Transverse colon (tissue), 4 donors: ENCODE measurements around the gene CCDC85C. TPM values are rescaled to one million over a fixed set of nuclear protein-coding genes. Genes with fewer than 3 reads are reported as not detected.
A peak's percentile ranks its signal among the peaks of the same experiment; 100 is the strongest.

Experiments used
- DNase-seq: peaks from one replicate; pipeline ENCODE4 v3.0.0-alpha.2; 2019
- H3K27ac ChIP-seq, 4 donors: fragments of 200-600 bp; sonication (generic); 2 replicates each; pipeline ENCODE4 v1.5.1; 2016 to 2018; ENCODE audit warnings: inconsistent platforms in 4 of 4
- H3K27me3 ChIP-seq: fragments of 200-600 bp; sonication (generic); 2 replicates; pipeline ENCODE4 v1.5.1; 2017; ENCODE audit warnings: inconsistent platforms
- H3K36me3 ChIP-seq, 4 donors: fragments of 200-600 bp; sonication (generic); 2 replicates each; pipeline ENCODE4 v1.5.1; 2017 to 2019; ENCODE audit warnings: inconsistent platforms in 4 of 4
- H3K4me1 ChIP-seq, 4 donors: fragments of 200-600 bp; sonication (generic); 2 replicates each; pipeline ENCODE4 v1.5.1; 2017 to 2020; ENCODE audit warnings: inconsistent platforms in 4 of 4
- H3K4me3 ChIP-seq, 4 donors: fragments of 200-600 bp; sonication (generic); 1 replicate in 1 of 4; 2 replicates in 3 of 4; pipeline versions ENCODE4 v1.5.1 to v1.6.1; 2017 to 2019; ENCODE audit warnings: inconsistent platforms in 4 of 4
- H3K9me3 ChIP-seq, 2 donors: fragments of 200-600 bp; sonication (generic); 2 replicates each; pipeline ENCODE4 v1.5.1; 2017 to 2019; ENCODE audit warnings: inconsistent platforms in 2 of 2
- EP300 ChIP-seq: sonication (generic); formaldehyde crosslinking; IDR thresholded peaks from one replicate; pipeline ENCODE4 v1.6.1; 2017; ENCODE audit warnings: antibody characterized with exemption, low read depth
- POLR2A ChIP-seq: fragments of 450-650 bp; IDR thresholded peaks from one replicate; pipeline ENCODE4 v1.6.1; 2016; ENCODE audit warnings: antibody characterized with exemption, mild to moderate bottlenecking, moderate library complexity
- POLR2AphosphoS5 ChIP-seq, 3 donors: sonication (generic); formaldehyde crosslinking; IDR thresholded peaks; one replicate each; pipeline ENCODE4 v1.6.1; 2016; ENCODE audit warnings: antibody characterized with exemption in 3 of 3
- WGBS, 2 donors: methylation state at CpG; one replicate each; pipeline ENCODE4 v1.1.5; 2018; ENCODE audit warnings: low coverage in 1 of 2; 5-methylcytosine and 5-hydroxymethylcytosine counted together
- in situ Hi-C, 4 donors: fragments of 200-750 bp; cut with MboI; loops; one replicate each; pipeline versions ENCODE4 v1.15.0 to v1.15.1; 2017; ENCODE audit warnings: low sequenced_read_pairs in 3 of 4, low pct_ligation_motif_present in 1 of 4, low pct_unique_long_range_greater_than_20kb in 1 of 4
- intact Hi-C: fragments of 100-400 bp; cut with DNase I; formaldehyde crosslinking; loops from one replicate; pipeline ENCODE4 v1.15.1; 2023; ENCODE audit warnings: low total_unique reads
- total RNA-seq, 4 donors: library from RNA; depleted of rRNA; stranded (reverse); fragments of >200 nt; gene quantifications; one replicate each; pipeline ENCODE4 v1.1.0, GENCODE V29; 2016
- TF ChIP-seq, protein P1 (sequence below), 5 experiments: fragments of 200-600 bp in 3 of 5; fragments of 450-650 bp in 2 of 5; sonication (generic) in 3 of 5; IDR thresholded peaks; 1 replicate in 2 of 5; 2 replicates in 3 of 5; pipeline ENCODE4 v1.5.1; 2016 to 2017; ENCODE audit warnings: antibody characterized with exemption in 5 of 5, inconsistent platforms in 3 of 5, mild to moderate bottlenecking in 2 of 5, moderate library complexity in 1 of 5

Gene CCDC85C
- total RNA-seq, 4 donors from 2014 or later: 19.3 to 55.4 (median 45.7) TPM

DNA sequence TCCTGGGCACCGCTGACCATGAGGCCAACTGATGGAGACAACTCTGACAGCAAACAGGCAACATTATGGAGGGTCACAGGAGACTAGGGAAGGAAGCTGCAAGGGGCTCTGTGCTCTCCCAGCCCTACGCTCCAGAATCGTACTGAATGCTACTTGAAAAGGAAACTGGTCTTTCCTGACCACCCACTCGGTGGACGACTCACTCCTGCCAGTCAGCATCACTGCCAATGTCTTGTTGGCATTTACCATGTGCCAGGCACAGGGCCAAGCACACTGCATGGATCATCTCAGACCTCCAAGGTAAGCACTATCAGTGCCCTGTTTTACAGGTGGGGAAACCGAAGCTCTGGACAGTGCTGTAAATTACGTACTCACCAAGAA, 38.0 kb downstream of the CCDC85C start:
- in situ Hi-C loops: no loop called here
- no peaks in the 10 kb centered on the region for H3K9me3 ChIP-seq
- peaks cover 58 to 95% (median 83%) of the 10 kb centered on the region in 4 donors for H3K4me1 ChIP-seq
- 49% methylated on average over 7 of the region's 7 CpGs; no CpG with 5 or more reads in 1 of the 2 donors for WGBS, 2 donors
- no peaks in the 10 kb centered on the region for H3K27me3 ChIP-seq
- H3K27ac ChIP-seq: peak overlapping the region; percentile 67 to 86 (median 82)
- TF ChIP-seq POLR2A: no peak
- TF ChIP-seq, protein P1, sequence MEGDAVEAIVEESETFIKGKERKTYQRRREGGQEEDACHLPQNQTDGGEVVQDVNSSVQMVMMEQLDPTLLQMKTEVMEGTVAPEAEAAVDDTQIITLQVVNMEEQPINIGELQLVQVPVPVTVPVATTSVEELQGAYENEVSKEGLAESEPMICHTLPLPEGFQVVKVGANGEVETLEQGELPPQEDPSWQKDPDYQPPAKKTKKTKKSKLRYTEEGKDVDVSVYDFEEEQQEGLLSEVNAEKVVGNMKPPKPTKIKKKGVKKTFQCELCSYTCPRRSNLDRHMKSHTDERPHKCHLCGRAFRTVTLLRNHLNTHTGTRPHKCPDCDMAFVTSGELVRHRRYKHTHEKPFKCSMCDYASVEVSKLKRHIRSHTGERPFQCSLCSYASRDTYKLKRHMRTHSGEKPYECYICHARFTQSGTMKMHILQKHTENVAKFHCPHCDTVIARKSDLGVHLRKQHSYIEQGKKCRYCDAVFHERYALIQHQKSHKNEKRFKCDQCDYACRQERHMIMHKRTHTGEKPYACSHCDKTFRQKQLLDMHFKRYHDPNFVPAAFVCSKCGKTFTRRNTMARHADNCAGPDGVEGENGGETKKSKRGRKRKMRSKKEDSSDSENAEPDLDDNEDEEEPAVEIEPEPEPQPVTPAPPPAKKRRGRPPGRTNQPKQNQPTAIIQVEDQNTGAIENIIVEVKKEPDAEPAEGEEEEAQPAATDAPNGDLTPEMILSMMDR (IDR thresholded peaks at IDR 0.05): no peak
- TF ChIP-seq POLR2AphosphoS5 (IDR thresholded peaks at IDR 0.05): no peak
- no peak for TF ChIP-seq EP300
- H3K36me3 ChIP-seq: no peaks in the 10 kb centered on the region
- intact Hi-C loops: no loop called here
- DNase-seq: no peak
- no peak overlapping the region for H3K4me3 ChIP-seq

DNA sequence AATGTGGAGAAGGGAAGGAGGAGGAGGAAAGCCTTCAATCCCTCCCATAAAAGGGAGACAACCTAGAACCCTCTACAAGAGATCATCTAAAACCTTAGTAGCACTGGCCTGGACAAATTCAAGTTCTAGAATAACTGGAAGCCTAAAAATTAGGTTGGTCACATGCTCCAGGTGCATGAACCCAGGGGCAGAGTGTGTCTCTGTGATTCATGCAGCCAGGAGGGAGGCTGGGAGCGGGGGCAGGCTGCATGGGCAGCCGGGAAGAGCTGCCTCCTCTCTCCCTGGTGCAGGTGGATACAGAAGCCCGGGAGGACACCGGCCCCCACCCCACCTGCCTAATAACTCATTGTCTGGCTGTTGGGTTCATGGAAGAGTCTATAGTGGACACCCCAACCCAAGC, 38.6 kb downstream of the CCDC85C start:
- no peaks in the 10 kb centered on the region for H3K27me3 ChIP-seq
- peaks cover 57 to 92% (median 82%) of the 10 kb centered on the region in 4 donors for H3K4me1 ChIP-seq
- peak overlapping the region; percentile 67 to 86 (median 82) for H3K27ac ChIP-seq
- H3K4me3 ChIP-seq: no peak overlapping the region
- no peaks in the 10 kb centered on the region for H3K9me3 ChIP-seq
- intact Hi-C loops: no loop called here
- H3K36me3 ChIP-seq: no peaks in the 10 kb centered on the region
- 78% methylated on average over 4 of the region's 4 CpGs; no CpG with 5 or more reads in 1 of the 2 donors for WGBS, 2 donors
- TF ChIP-seq EP300: no peak
- TF ChIP-seq, protein P1 (IDR thresholded peaks at IDR 0.05): no peak
- no peak for TF ChIP-seq POLR2AphosphoS5 (IDR thresholded peaks at IDR 0.05)
- no peak for TF ChIP-seq POLR2A
- in situ Hi-C loops: no loop called here
- DNase-seq: no peak

DNA sequence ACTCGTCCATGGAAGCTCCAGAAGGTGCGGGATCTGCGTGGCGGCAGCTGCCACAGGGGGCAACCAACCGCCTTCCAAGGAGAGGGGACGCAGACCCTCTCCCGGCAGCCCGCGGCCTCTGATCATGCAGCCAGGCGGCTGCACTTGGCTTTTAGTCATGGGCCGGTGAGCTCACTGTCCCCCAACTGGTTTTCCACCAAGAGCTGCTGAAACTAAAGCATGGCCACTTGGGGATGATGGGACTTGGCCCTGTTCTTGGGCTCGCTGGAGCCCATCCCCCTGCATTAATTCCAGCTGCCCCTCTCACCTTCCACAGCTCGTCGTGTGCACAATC, 39.1 kb downstream of the CCDC85C start:
- no peak for DNase-seq
- peak overlapping the region; percentile 67 to 86 (median 82) for H3K27ac ChIP-seq

DNA sequence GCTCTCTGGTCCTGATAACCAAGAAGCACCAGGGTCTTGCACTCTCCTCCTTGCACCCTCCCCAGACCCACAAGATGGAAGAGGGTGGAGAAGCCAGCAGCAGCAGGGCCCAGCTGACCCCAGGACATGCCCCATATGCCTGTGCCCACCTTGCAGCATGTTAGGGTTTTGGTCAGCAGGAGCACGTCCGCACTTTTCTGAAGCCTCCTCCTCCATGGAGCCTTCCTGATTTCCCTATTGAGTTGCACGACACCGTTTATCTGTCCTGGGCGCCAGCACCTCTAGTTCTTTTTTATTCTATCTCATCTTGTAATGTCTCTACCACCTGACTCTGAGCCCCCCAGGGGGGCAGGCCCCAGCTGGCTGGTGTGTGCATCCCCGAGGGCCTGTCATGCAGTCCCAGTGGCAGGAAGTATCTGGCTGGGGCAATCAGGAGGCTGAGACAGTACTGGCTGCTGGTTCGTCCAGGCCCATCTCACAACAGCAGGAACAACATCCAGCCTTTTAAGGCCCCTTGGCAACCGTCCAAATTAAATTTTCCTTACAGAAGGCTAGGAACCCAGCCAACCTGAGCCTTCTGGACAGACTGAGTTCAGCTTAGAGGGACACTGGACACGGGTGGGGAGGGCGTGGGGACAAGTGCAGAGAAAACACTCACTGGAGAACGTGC, 39.6 kb downstream of the CCDC85C start:
- no peaks in the 10 kb centered on the region for H3K27me3 ChIP-seq
- H3K36me3 ChIP-seq: no peaks in the 10 kb centered on the region
- no peak overlapping the region for H3K4me3 ChIP-seq
- 38% methylated on average over 11 of the region's 11 CpGs; no CpG with 5 or more reads in 1 of the 2 donors for WGBS, 2 donors
- peaks cover 53 to 82% (median 76%) of the 10 kb centered on the region in 4 donors for H3K4me1 ChIP-seq
- H3K9me3 ChIP-seq: no peaks in the 10 kb centered on the region
- no peak for DNase-seq
- TF ChIP-seq, protein P1 (IDR thresholded peaks at IDR 0.05): no peak
- TF ChIP-seq POLR2AphosphoS5 (IDR thresholded peaks at IDR 0.05) (peak in 2 of 3 donors; percentile 23 to 41), POLR2A (no peak)
- in situ Hi-C loops (no loop called here), intact Hi-C loops (no loop called here)
- peak overlapping the region; percentile 67 to 86 (median 82) for H3K27ac ChIP-seq

More for the DNA sequence above, 39.1 kb downstream of the CCDC85C start:
- Histone ChIP-seq H3K36me3 (no peaks in the 10 kb centered on the region), H3K4me1 (peaks cover 56 to 87% (median 79%) of the 10 kb centered on the region in 4 donors), H3K4me3 (no peak overlapping the region), H3K27me3 (no peaks in the 10 kb centered on the region), H3K9me3 (no peaks in the 10 kb centered on the region)
- WGBS, 2 donors: 74% methylated on average over 13 of the region's 14 CpGs; no CpG with 5 or more reads in 1 of the 2 donors
- in situ Hi-C loops (no loop called here), intact Hi-C loops (no loop called here)
- TF ChIP-seq EP300 (no peak), POLR2AphosphoS5 (IDR thresholded peaks at IDR 0.05) (no peak), POLR2A (no peak)
- TF ChIP-seq, protein P1 (IDR thresholded peaks at IDR 0.05): no peak
